Measurements from ENCODE around the gene HECW1. TPM values are rescaled to one million over a fixed set of nuclear protein-coding genes. Genes with fewer than 3 reads are reported as not detected.

The HECW1 gene
- total RNA-seq, 6 donors from 2014 or later, result 0.10 to 1.0 (median 0.76) TPM; not detected in 1

- TF ChIP-seq EP300 (IDR thresholded peaks at IDR 0.05), result no peak
- TF ChIP-seq POLR2A (IDR thresholded peaks at IDR 0.05), result no peak
- TF ChIP-seq POLR2AphosphoS5 (IDR thresholded peaks at IDR 0.05), result no peak
- TF ChIP-seq CTCF (IDR thresholded peaks at IDR 0.05), result no peak
- ATAC-seq (ENCODE audit: low FRiP score in 2 of 2), result peak; percentile 64 to 70
- Histone ChIP-seq H3K4me3 (peak overlapping the region in 2 of 4 donors; percentile 2 to 20), H3K27ac (no peak overlapping the region), H3K4me1 (peaks cover 0 to 6% (median 0%) of the 10 kb centered on the region in 4 donors), H3K9me3 (no peaks in the 10 kb centered on the region), H3K36me3 (no peaks in the 10 kb centered on the region), H3K27me3 (no peaks in the 10 kb centered on the region)
- peak; percentile 28 to 83 for DNase-seq
- WGBS, 2 donors, result 57 to 60% methylated on average over 7 to 29 of the region's 29 CpGs
Observed at GRCh38 chr7:43248961-43249822, 136.7 kb downstream of the HECW1 start.

GRCh38 chr7:43249823-43250145 lies 137.3 kb downstream of the HECW1 start:
- 72 to 81% methylated on average over 9 of the region's 9 CpGs for WGBS, 2 donors
- no peak for DNase-seq
- TF ChIP-seq POLR2AphosphoS5 (IDR thresholded peaks at IDR 0.05) (no peak), POLR2A (IDR thresholded peaks at IDR 0.05) (no peak), CTCF (IDR thresholded peaks at IDR 0.05) (no peak), EP300 (IDR thresholded peaks at IDR 0.05) (no peak)

GRCh38 chr7:43260980-43261878 lies 148.8 kb downstream of the HECW1 start:
- Histone ChIP-seq H3K27ac (no peak overlapping the region), H3K27me3 (no peaks in the 10 kb centered on the region), H3K4me3 (no peak overlapping the region), H3K36me3 (no peaks in the 10 kb centered on the region), H3K9me3 (no peaks in the 10 kb centered on the region), H3K4me1 (peaks cover 0 to 5% (median 0%) of the 10 kb centered on the region in 4 donors)
- TF ChIP-seq CTCF (IDR thresholded peaks at IDR 0.05) (peak; percentile 65 to 91 (median 80)), EP300 (IDR thresholded peaks at IDR 0.05) (no peak)
- DNase-seq (peak in 1 of 2 donors; percentile 60), ATAC-seq (ENCODE audit: low FRiP score in 2 of 2) (peak; percentile 71 to 86)
- 21 to 31% methylated on average over 8 of the region's 8 CpGs for WGBS, 2 donors

More at GRCh38 chr7:43249823-43250145, 137.3 kb downstream of the HECW1 start:
- ATAC-seq (ENCODE audit: low FRiP score in 2 of 2), result no peak
- Histone ChIP-seq H3K9me3 (no peaks in the 10 kb centered on the region), H3K4me3 (no peak overlapping the region), H3K27me3 (no peaks in the 10 kb centered on the region), H3K4me1 (peaks cover 0 to 6% (median 0%) of the 10 kb centered on the region in 4 donors), H3K36me3 (no peaks in the 10 kb centered on the region), H3K27ac (no peak overlapping the region)

- H3K36me3 ChIP-seq, result no peaks in the 10 kb centered on the region
- 96 to 97% methylated on average over 3 of the region's 3 CpGs for WGBS, 2 donors
- TF ChIP-seq CTCF (IDR thresholded peaks at IDR 0.05), result no peak
- no peak for TF ChIP-seq POLR2A (IDR thresholded peaks at IDR 0.05)
- no peak for TF ChIP-seq EP300 (IDR thresholded peaks at IDR 0.05)
- no peak for TF ChIP-seq POLR2AphosphoS5 (IDR thresholded peaks at IDR 0.05)
- H3K27ac ChIP-seq, result no peak overlapping the region
- no peaks in the 10 kb centered on the region for H3K27me3 ChIP-seq
- H3K9me3 ChIP-seq, result no peaks in the 10 kb centered on the region
- DNase-seq, result no peak
- H3K4me1 ChIP-seq, result peaks cover 0 to 5% (median 0%) of the 10 kb centered on the region in 4 donors
- no peak overlapping the region for H3K4me3 ChIP-seq
- no peak for ATAC-seq (ENCODE audit: low FRiP score in 2 of 2)
Observed at GRCh38 chr7:43265139-43265538, 152.7 kb downstream of the HECW1 start.

Data from upper lobe of left lung (tissue), 6 donors.